ENCODE data around the gene POR.
"Not testable (repeated sequence)": the region's sequence is repeated elsewhere in the genome, so short reads cannot be mapped to it uniquely, and the experiment has no call there.

DNA sequence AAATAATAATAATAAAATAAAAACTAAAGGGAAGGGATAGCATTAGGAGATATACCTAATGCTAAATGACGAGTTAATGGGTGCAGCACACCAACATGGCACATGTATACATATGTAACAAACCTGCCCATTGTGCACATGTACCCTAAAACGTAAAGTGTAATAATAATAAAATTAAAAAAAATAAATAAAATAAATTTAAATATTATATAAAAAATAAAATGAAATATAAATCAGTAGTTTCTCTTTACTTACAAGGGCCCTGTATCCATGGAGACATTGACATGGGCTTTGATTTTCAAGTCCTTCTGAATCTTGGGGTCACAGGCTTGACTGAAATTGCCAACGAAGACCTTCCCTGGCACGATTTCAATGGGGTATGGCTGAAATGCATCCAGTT, 90.0 kb downstream of the POR start:
- TF ChIP-seq, protein P1, sequence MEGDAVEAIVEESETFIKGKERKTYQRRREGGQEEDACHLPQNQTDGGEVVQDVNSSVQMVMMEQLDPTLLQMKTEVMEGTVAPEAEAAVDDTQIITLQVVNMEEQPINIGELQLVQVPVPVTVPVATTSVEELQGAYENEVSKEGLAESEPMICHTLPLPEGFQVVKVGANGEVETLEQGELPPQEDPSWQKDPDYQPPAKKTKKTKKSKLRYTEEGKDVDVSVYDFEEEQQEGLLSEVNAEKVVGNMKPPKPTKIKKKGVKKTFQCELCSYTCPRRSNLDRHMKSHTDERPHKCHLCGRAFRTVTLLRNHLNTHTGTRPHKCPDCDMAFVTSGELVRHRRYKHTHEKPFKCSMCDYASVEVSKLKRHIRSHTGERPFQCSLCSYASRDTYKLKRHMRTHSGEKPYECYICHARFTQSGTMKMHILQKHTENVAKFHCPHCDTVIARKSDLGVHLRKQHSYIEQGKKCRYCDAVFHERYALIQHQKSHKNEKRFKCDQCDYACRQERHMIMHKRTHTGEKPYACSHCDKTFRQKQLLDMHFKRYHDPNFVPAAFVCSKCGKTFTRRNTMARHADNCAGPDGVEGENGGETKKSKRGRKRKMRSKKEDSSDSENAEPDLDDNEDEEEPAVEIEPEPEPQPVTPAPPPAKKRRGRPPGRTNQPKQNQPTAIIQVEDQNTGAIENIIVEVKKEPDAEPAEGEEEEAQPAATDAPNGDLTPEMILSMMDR (IDR thresholded peaks at IDR 0.05), result not testable (repeated sequence)
- TF ChIP-seq RFX5 (IDR thresholded peaks at IDR 0.05; ENCODE audit: low read length); JUND (IDR thresholded peaks at IDR 0.05); EZH2phosphoT487 (IDR thresholded peaks at IDR 0.05; ENCODE audit: borderline replicate concordance, low read depth): not testable (repeated sequence)
